GM15510 (cell line): Measurements from ENCODE around the gene WBP1L.

Experiments used
- POLR2A ChIP-seq: IDR thresholded peaks from 3 replicates; pipeline ENCODE4 v1.6.1; 2011; ENCODE audit warnings: borderline replicate concordance; ENCODE audit not compliant: insufficient read length; ENCODE audit errors: extremely low read depth

The WBP1L gene

GRCh38 chr10:102856758-102857424, 113.1 kb downstream of the WBP1L start:
- no peak for TF ChIP-seq POLR2A

- no peak for TF ChIP-seq POLR2A
Measured at GRCh38 chr10:102859911-102860310, 116.2 kb downstream of the WBP1L start.

- TF ChIP-seq POLR2A = no peak
Measured at GRCh38 chr10:102863660-102864059, 119.9 kb downstream of the WBP1L start.

DNA sequence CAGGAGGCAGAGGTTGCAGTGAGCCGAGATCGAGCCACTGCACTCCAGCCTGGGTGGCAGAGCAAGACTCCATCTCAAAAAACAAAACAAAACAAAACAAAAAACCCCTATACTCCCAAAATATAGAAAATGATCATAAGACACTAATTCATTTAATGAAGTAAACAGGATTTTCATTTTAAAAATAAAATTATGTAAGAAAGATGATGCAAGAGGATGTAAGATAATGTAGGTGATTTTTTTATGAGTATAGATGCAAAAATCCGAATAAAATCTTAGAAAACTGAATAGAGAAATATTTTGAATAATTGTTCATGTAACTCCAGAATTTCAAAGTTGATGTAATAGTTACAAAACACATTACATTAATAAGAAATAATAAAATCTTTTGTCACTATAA, 121.9 kb downstream of the WBP1L start:
- no peak for TF ChIP-seq POLR2A
